NK-92 treated with Interleukin-12 subunit alpha and Interleukin-12 subunit beta, amount 100 ng/mL, for 24 hours (cell line): ENCODE data around the gene PDE4B.

Experiments used
- DNase-seq: peaks from one replicate; lab custom pipeline; 2025; lab: John Stamatoyannopoulos, UW

Gene PDE4B

DNA sequence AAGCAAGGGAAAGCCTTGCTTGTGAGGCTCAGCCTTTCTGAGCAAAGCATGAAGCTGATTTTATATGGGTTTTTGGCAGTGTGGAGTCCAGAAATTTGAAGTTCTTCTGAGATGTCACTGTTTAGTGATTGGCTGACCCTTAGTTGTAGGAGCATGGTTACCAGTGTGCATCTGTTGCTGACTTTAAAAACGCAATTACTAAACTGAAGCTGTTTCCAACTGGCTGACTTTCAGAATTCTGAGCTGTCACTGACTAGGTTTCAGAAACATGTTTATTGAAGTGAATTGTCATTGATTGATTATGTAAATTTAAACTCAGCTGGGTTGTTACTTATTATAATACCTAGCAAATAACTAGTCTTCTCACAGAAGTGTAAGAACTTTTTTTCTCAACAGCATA is 89.4 kb downstream of the PDE4B start:
- DNase-seq = no peak

DNA sequence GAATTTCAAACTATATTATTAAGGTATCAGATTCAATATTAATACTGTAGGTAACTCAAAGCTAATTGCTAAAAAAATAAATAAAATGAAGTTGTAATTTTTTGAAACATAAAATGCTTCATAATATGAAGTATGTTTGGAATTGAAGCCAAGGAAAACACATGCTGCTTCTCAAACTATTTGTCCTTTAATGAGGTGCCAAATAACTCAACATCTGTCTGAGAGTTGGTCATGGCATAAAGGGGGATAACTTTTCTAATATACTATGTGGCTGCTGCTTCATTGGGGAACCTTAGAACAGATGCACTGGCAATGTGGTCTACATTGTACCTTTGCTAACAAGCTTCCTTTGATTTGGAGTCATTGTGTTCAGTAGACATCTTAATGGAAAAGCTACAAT is 96.7 kb downstream of the PDE4B start:
- no peak for DNase-seq

DNA sequence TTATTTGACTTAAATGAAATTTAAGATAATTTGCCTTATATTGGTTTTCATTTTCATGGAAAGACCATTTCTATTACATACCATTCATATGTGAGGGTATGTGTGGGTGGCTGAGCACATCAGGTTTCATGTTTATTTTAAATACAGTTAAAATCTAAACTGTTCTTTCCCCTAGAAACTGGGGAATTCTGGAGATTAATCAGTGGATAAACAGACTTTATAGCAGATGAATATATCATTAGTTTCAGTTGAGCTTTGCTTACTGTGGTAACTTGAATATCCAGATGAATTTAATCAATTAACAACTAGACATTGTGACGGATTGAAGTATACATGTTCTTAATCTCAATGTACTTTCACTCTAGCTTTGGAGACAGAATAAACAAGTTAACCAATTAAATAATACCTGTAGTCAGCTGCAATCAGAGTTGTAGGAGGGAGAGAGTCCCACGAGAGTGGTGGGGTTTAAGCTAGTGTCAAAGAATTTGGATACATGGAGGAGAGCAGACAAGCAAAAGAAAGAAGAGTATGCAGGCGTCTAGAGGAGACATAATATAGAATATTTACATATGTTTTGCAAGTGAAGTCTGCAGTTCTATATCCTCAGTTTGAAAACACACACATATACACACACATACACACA is 97.6 kb downstream of the PDE4B start:
- no peak for DNase-seq

DNA sequence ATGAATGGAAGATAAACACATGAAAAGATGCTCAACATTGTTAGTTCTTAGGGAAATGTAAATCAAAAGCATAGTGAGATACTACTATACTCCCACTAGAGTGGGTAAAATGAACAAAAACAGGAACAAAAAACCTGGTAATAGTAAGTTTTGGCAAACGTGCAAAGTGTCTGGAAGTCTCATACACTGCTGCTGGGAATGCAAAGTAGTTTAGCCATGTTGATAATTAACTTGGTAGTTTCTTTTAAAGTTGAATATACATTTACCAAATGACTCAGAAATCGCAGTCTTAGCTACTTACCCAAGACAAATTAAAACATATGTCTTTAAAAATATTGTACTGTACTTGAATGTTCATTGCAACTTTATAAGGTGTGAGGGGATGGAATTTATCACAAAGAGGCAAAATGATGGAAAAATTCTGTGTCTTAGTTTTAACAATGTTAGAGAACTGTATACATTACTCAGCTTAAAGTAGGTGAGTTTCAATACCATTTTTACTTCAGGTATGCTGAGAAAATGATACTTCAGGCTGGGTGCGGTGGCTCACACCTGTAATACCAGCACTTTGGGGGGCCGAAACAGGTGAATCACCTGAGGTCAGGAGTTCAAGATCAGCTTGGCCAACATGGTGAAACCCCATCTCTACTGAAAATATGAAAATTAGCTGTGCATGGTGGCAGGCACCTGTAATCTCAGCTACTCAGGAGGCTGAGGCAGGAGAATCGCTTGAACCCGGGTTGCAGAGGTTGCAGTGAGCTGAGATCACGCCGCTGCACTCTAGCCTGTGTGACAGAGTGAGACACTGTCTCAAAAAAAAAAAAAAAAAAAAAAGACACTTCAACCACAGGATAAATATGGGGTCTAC is 102.3 kb downstream of the PDE4B start:
- no peak for DNase-seq

DNA sequence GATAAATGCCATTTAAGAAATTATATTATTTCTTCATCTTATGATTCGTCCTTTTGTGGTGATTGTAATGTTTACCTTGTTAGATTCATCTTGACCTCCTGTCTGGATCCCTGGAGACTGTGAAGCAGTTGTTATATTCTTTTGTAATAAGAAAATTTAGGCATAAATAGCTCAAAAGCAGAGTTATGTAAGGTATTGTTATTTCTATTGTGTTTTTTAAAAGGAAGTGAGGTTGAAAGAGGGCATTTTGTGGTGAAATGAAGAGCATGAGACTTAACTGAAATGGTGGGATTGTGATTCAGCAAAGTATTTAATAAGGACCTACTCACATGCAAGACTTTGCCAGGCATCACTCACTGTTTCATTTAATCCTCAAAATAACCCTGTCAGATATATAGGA is 104.0 kb downstream of the PDE4B start:
- DNase-seq = no peak

DNA sequence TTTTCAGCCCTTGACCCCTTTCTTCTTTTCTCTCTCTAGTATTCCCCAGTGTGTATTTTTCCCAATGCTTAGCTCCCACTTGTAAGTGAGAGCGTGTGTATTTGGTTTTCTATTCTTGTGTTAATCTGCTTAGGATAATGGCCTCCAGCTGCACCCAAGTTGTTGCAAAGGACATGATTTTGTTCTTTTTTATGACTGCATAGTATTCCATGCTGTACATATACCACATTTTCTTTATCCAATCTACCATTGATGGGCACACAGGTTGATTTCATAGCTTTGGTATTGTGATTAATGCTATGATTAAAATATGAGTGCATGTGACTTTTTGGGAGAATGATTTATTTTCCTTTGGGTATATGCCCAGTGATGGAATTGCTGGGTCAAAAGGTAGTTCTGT is 104.8 kb downstream of the PDE4B start:
- DNase-seq = no peak

DNA sequence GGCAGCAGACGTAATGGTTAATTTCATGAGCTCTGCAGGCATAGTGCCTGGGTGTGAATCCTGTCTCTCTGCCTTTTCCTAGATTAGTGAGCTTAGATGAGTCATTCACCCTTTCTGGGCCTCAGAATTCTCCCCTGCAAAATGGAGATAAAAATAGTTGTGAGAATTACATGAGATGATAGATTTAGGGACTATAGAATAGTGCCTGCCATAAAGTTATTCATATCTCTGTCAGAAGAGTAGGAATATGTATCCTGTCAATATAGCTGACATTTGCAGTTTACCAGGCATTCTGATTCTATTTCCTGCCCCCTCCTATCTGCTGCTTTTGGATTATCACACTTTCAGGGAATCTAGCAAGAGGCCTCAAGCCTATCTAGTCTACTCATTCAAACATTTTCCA is 112.0 kb downstream of the PDE4B start:
- no peak for DNase-seq

DNA sequence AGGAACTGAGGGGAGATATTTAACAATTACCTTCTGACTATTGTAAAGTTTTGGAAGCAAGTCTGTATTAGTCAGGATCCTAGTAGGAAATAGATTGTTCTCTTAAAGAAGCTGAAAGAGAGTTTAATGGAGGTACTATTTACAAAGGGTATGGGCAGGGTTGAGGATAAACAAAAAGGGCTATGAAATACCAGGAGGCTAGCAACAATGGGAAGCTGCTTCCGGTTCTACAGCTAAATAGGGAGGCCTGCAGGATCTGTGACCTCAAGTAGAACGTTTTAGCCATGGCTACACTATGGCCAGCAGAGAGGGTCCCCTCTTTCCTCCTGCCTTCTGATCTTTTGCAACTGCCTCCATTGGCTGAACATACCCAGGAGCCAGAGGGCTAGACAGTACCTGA is 117.7 kb downstream of the PDE4B start:
- no peak for DNase-seq

DNA sequence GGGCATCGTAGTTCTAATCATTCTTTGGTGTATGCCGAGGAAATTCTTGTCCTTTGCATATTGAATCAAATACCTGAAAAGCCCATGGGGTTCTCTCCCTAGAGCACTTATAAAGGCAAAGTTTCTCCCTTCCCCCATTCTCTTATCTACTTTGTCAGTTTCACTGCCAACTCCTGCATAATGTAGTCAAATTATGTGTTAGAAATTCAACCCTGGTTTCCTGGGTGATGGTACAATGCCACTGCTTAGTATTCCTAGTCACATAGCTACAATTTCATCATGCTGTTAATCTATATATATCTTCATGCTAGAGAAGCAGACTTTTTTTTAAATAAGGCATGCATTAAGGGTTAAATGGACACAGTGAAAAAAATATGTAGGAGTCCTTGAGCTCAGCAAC is 119.0 kb downstream of the PDE4B start:
- no peak for DNase-seq

DNA sequence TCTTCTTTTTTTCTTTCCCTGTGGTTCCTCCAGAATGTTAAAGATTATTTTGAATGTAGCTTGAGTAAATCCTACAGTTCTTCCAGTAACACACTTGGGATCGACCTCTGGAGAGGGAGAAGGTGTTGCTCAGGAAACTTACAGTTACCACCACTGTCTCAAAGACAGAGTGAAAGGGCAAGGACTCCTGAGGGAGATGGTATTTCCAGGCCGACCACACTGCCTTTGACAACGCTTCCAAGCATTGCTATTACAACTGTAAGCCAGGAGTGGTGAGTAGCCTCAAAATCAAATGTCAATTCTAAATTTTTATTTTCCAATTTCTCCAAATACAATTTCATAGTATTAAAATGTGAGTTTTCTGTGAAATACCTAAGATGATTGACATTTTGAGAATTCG is 125.9 kb downstream of the PDE4B start:
- no peak for DNase-seq

DNA sequence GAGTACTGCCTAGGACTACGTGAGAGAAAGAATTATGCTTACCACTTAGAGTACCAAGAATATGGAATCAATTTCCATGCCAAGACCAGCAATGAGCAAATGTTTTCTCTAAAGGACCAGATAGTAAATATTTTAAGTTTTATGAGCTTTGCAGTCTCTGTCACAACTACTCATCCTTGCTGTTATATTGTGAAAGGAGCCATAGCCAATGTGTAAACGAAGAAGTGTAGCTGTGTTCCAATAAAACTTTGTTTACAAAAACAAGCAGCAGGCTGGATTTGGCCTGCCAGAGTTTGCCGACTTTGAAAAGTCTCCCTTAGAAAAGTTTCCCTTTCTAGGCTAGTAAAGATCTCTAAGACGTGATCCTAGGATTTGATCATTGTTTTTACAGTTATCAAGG is 128.8 kb downstream of the PDE4B start:
- DNase-seq = no peak

DNA sequence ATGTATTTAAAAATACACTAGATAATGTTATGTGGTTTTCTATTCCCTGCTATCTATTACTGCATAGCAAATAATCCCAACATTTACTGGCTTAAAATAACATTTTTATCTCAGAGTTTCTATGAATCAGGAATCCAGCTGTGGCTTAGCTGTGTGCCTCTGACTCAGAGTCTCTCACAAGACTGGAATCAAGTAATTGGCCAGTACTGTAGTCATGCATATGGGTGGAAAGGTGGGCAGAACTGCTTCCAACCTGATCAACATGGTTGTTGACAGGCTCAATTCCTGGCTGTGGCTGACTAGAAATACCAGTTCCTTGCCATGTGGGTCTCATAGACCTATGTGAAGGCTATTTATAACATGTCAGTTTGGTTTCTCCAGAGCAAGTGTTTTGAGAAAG is 131.8 kb downstream of the PDE4B start:
- DNase-seq = no peak

DNA sequence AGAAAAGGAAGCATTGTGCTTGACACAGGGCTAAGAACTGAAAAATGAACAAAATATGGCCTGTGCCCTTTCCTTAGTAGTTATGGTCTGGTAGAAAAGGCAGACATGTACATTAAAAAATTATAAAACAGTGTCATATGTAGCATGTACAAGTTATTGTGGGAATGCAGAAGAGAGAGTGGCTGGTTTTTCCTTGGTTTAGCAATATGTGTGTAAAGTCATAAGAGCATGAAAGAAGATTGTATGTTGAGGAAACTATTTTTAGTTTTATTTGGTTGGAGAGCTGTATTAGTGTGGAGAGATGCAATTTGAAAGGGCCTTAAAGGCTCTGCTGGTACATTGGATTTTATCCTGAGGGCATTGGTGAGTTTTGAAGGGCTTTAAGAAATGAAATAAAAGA is 145.8 kb downstream of the PDE4B start:
- no peak for DNase-seq

DNA sequence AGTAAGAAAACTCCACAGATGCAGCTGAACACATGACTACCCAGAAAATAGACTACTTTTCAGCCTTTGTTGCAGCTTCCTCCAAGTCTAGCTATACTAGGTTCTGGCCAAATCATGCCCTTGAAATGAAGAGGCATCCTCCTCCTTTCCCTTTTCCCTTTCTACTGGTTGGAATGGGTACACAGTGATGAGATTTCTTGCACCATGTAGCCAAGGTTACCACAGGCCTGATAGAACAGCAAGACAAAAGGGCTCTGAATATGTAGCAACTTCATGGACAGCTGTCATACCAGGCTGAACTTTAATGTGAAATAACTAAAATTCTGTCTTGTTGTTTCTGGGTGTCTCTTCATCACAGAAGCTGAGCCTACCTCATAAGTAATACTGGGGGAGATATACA is 146.5 kb downstream of the PDE4B start:
- DNase-seq = no peak

DNA sequence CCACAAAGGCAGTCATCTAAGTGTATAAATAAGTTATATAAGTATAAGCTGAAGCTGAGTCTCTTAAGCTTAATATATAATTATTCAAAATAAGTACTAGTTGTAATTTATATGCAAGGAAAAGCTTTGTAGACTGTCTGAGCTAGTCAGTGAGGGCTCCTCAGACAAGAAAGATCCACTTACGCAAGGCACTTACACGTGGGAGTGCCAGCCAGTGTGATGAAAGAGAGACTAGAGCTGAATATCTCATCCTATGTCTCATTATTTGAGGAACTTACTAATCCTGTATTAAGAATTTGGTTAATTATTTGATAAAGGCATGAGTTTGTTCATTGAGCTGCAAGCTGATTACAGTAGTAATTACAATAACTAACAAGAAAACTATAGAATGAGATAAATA is 146.9 kb downstream of the PDE4B start:
- DNase-seq = no peak

DNA sequence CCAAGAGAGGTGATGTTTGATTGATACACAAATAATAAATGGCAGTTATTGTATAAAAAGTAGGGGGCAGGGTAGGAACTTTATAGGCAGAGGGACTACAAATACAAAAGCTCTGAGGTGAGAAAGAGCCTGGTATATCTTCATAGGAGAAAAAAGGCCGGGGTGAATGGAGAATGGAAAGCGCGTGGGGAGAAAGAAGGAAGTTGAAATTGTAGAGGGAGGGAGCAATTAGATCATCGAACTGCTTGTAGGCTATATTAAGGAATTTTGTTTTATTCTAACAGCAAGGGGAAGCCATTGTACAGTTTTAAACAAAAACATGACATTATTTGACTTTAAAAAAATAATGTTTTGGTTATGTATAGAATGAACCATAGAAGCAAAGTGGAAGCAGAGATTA is 147.4 kb downstream of the PDE4B start:
- no peak for DNase-seq

DNA sequence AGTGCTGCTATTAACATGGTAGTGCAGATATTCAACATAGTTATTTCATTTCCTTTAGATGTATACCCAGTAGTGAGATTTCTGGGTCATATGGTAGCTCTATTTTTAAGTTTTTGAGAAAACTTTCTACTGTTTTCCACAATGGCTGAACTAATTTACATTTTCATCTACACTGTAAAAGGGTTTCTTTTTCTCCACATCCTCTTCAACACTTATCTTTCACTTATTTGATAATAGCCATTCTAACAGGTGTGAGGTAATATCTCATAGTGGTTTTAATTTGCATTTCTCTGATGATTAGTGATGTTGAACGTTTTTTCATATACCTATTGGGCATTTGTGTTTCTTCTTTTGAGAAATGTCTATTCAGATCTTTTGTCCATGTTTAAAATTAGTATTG is 149.8 kb downstream of the PDE4B start:
- DNase-seq = no peak

DNA sequence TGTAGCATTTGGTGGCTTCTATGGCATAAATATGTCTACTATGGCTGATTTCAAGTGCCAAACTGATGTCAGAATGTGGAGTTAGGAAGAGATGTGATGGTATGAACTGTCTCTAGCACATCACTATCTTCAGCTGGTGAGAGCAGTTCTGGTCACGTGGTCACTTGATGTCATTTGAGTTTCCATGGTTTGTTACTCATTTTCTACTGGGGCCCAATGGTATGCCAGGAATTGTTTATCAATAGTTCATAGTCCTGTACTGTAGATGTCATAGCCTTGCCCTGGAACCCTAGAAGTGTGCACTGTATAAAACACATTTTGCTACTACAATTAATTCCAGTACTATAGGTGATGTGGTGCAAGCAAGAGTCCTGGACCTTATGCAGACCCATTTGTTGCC is 153.7 kb downstream of the PDE4B start:
- DNase-seq = no peak

DNA sequence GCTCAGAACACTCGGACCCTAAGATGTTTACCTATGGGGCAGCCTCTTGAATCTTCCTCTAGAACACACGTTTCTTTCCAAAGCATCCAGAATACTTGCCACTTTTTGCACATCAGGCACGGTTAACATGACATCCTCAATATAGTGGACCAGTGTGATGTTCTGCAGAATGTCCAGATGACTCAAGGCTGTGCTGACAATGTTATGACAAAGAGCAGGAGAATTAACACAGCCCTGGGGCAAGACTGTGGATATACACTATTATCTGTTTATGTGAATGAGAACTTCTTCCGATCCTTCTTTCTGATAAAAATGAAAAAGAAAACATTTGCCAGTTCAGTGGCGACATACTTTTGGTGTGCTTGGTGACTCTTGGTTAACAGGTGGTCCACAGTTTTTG is 154.3 kb downstream of the PDE4B start:
- DNase-seq = no peak

DNA sequence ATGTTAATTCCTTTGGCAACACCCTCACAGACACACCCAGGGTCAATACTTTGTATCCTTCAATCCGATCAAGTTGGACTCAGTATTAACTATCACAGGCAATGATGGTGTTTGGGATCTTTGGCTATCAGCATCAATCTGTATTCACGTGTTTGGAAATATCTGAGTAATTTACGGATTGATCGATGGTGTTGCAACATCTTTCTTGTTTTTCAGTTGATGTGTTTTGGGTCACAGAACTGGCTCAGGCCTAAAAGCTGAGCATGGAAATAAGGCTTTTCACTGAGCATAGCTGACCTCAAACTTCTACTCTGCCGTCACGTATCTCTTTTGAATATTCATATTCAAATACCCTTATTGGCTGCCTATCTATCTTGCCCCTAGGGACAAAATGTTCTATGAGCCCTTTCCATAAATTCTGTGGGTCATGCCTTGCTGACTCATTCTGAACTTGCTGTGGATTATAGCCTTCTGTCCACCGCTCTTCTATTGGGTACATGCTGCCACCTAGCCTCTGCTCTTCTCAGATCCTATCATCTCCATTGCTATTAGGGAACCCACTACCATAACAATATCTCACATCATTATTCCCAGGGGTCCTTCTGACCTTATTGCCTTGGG is 156.0 kb downstream of the PDE4B start:
- DNase-seq = no peak

DNA sequence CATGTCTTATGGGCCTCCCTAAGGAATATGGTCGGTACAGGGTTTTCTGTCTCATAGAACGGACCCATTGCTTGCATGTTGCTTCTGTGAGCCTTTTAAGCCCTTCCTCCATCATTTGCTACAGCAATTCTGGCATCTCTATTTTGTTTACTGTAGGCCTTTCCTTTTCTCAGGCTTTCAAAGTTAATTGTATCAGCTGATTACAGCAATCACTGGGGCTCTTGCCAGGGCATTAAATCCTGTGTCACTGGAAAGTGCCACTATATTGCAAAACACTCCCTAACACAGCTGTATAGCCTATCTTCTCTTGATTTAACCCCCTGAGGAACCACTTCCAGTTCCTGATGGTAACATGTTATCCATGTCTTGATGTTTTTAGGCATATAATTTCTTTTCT is 156.5 kb downstream of the PDE4B start:
- DNase-seq = no peak

DNA sequence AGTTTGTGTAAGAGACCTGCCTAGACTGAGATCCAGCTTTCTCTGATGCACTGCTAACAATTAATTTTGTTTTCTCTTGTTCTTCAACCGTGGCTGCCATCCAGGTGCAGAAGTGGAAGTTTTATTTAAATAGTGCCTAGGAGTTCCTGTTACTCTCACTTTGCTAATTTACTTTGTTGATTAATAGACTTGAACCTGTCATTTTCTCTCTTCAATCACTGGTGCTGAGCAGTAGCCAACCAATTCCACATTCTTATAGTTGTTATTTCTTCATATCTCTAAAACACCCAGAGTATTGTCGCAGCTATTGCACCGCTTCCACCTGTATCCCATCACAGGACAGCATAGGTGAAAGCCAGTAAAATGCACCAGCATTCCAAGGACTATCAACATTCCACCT is 157.2 kb downstream of the PDE4B start:
- no peak for DNase-seq

DNA sequence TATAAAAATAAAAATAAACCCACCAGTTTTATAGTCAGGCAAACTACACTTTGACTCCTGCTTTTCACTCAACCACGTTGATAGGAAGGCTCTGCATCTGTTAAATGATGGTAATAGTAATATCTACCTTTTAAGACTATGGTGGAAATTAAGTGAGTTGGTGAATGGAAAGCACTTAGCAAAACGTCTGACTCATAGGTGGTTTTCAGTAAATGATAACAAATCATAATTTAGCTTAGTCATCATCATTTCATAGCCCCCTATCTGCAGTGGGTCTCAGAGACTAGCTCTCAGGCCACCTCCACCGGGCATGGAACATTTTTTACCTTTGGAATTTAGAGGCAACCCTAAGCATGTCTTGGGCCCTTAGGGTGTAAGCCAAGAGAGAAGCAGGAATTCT is 160.0 kb downstream of the PDE4B start:
- DNase-seq = no peak
